Adrenal gland (tissue), 5 donors: ENCODE results near the gene NPFFR2.

Experiments
- CTCF ChIP-seq, 6 experiments: fragments of 450-650 bp in 4 of 6; fragments of 200-600 bp in 2 of 6; sonication (generic) in 1 of 6; IDR thresholded peaks; 1 replicate in 5 of 6; 2 replicates in 1 of 6; pipeline versions ENCODE4 v1.5.1 to v1.8.0; 2016 to 2021; ENCODE audit warnings: antibody characterized with exemption in 6 of 6, mild to moderate bottlenecking in 2 of 6, moderate library complexity in 1 of 6
- POLR2A ChIP-seq, 2 donors: fragments of 450-650 bp; IDR thresholded peaks; one replicate each; pipeline ENCODE4 v1.6.1; 2017; ENCODE audit warnings: antibody characterized with exemption in 2 of 2, mild to moderate bottlenecking in 2 of 2, moderate library complexity in 1 of 2
- donor health status: DM: no; HTN: no; CAD: no.

- TF ChIP-seq CTCF (IDR thresholded peaks at IDR 0.05) (no peak), POLR2A (IDR thresholded peaks at IDR 0.05) (no peak)
Measured at GRCh38 chr4:72107456-72107855, 75.7 kb downstream of the NPFFR2 start.
